Muscle layer of duodenum (tissue), 2 donors: Measurements from ENCODE around the gene SHISA4.
"Not testable (repeated sequence)": the region's sequence is repeated elsewhere in the genome, so short reads cannot be mapped to it uniquely, and the experiment has no call there.

Source experiments
- H3K27ac ChIP-seq: one replicate; pipeline ENCODE4 v1.7.0; 2013; ENCODE audit warnings: mild to moderate bottlenecking, low read length
- H3K27me3 ChIP-seq: one replicate; pipeline ENCODE4 v1.7.0; 2013; ENCODE audit warnings: low read depth, mild to moderate bottlenecking, control low read depth, low read length
- H3K36me3 ChIP-seq, 2 donors: one replicate each; pipeline ENCODE4 v1.7.0; 2013; ENCODE audit warnings: low read length in 2 of 2, control low read depth in 1 of 2, mild to moderate bottlenecking in 1 of 2; ENCODE audit not compliant: insufficient read depth in 2 of 2, control insufficient read depth in 1 of 2
- H3K4me1 ChIP-seq, 2 donors: one replicate each; pipeline ENCODE4 v1.7.0; 2013; ENCODE audit warnings: low read length in 2 of 2, mild to moderate bottlenecking in 2 of 2, control low read depth in 1 of 2, moderate library complexity in 1 of 2; ENCODE audit not compliant: insufficient read depth in 2 of 2, control insufficient read depth in 1 of 2
- H3K4me3 ChIP-seq, 2 donors: one replicate each; pipeline ENCODE4 v1.7.0; 2013; ENCODE audit warnings: low read length in 2 of 2, low read depth in 1 of 2, mild to moderate bottlenecking in 1 of 2
- H3K9me3 ChIP-seq, 2 donors: one replicate each; pipeline ENCODE4 v1.7.0; 2013; ENCODE audit warnings: low read length in 2 of 2, control low read depth in 1 of 2, mild to moderate bottlenecking in 1 of 2; ENCODE audit not compliant: control insufficient read depth in 1 of 2
- donor health status: healthy.

Gene SHISA4

GRCh38 chr1:201888282-201889089 is at the start of gene SHISA4:
Gene SHISA4 (plus strand): TSS chr1:201888898. CDS start chr1:201888995, 97 bp downstream.
- Histone ChIP-seq H3K4me1 (peaks cover 15 to 39% of the 10 kb centered on the region in 2 donors), H3K27me3 (peaks cover 5% of the 10 kb centered on the region), H3K9me3 (no peaks in the 10 kb centered on the region), H3K36me3 (peaks cover 0 to 6% of the 10 kb centered on the region in 2 donors), H3K27ac (no peak within 1 kb of the TSS), H3K4me3 (peak within 1 kb of the TSS; percentile 66 to 85)

- H3K27ac ChIP-seq, H3K9me3 ChIP-seq, H3K4me1 ChIP-seq, H3K27me3 ChIP-seq, H3K36me3 ChIP-seq, H3K4me3 ChIP-seq: not testable (repeated sequence)
Observed at GRCh38 chr1:201839089-201839488, 49.6 kb upstream of the SHISA4 start.

- Histone ChIP-seq H3K4me1 (no peaks in the 10 kb centered on the region), H3K9me3 (no peaks in the 10 kb centered on the region), H3K4me3 (no peak overlapping the region), H3K27me3 (no peaks in the 10 kb centered on the region), H3K27ac (no peak overlapping the region), H3K36me3 (no peaks in the 10 kb centered on the region)
Observed at GRCh38 chr1:201840055-201840454, 48.6 kb upstream of the SHISA4 start.

GRCh38 chr1:201840490-201840889 is 48.2 kb upstream of the SHISA4 start:
- Histone ChIP-seq H3K9me3 (no peaks in the 10 kb centered on the region), H3K4me1 (no peaks in the 10 kb centered on the region), H3K4me3 (no peak overlapping the region), H3K27me3 (no peaks in the 10 kb centered on the region), H3K27ac (no peak overlapping the region), H3K36me3 (no peaks in the 10 kb centered on the region)

GRCh38 chr1:201841265-201841912 is 47.3 kb upstream of the SHISA4 start:
- Histone ChIP-seq H3K9me3 (no peaks in the 10 kb centered on the region), H3K4me1 (no peaks in the 10 kb centered on the region), H3K4me3 (no peak overlapping the region), H3K36me3 (no peaks in the 10 kb centered on the region), H3K27me3 (no peaks in the 10 kb centered on the region), H3K27ac (no peak overlapping the region)

GRCh38 chr1:201842472-201843027 is 46.1 kb upstream of the SHISA4 start:
- Histone ChIP-seq H3K4me3 (no peak overlapping the region), H3K27ac (no peak overlapping the region), H3K27me3 (no peaks in the 10 kb centered on the region), H3K36me3 (peaks cover 0 to 3% of the 10 kb centered on the region in 2 donors), H3K9me3 (no peaks in the 10 kb centered on the region), H3K4me1 (no peaks in the 10 kb centered on the region)

- H3K36me3 ChIP-seq, result peaks cover 10 to 23% of the 10 kb centered on the region in 2 donors
- no peak overlapping the region for H3K27ac ChIP-seq
- no peak overlapping the region for H3K4me3 ChIP-seq
- no peaks in the 10 kb centered on the region for H3K27me3 ChIP-seq
- peaks cover 0 to 12% of the 10 kb centered on the region in 2 donors for H3K4me1 ChIP-seq
- H3K9me3 ChIP-seq, result no peaks in the 10 kb centered on the region
Observed at GRCh38 chr1:201845331-201846083, 43.2 kb upstream of the SHISA4 start.

- Histone ChIP-seq H3K27ac (no peak overlapping the region), H3K4me3 (no peak overlapping the region), H3K36me3 (peaks cover 17 to 33% of the 10 kb centered on the region in 2 donors), H3K27me3 (no peaks in the 10 kb centered on the region), H3K4me1 (peaks cover 0 to 17% of the 10 kb centered on the region in 2 donors), H3K9me3 (no peaks in the 10 kb centered on the region)
Observed at GRCh38 chr1:201847150-201847549, 41.5 kb upstream of the SHISA4 start.

GRCh38 chr1:201848230-201848629 is 40.5 kb upstream of the SHISA4 start:
- peaks cover 28 to 42% of the 10 kb centered on the region in 2 donors for H3K36me3 ChIP-seq
- no peak overlapping the region for H3K4me3 ChIP-seq
- H3K4me1 ChIP-seq, result peaks cover 0 to 17% of the 10 kb centered on the region in 2 donors
- H3K27me3 ChIP-seq, result no peaks in the 10 kb centered on the region
- no peaks in the 10 kb centered on the region for H3K9me3 ChIP-seq
- H3K27ac ChIP-seq, result no peak overlapping the region

GRCh38 chr1:201849372-201850052 is 39.2 kb upstream of the SHISA4 start:
- H3K4me3 ChIP-seq, result no peak overlapping the region
- H3K4me1 ChIP-seq, result peaks cover 0 to 17% of the 10 kb centered on the region in 2 donors
- H3K27me3 ChIP-seq, result no peaks in the 10 kb centered on the region
- no peaks in the 10 kb centered on the region for H3K9me3 ChIP-seq
- H3K27ac ChIP-seq, result peak overlapping the region; percentile 74
- H3K36me3 ChIP-seq, result peaks cover 34 to 53% of the 10 kb centered on the region in 2 donors
